Measurements from ENCODE around the gene CASKIN2. TPM values are rescaled to one million over a fixed set of nuclear protein-coding genes. Genes with fewer than 3 reads are reported as not detected.

The CASKIN2 gene
- total RNA-seq, 1 experiment from 2014 or later: 41.8 TPM

GRCh38 chr17:75503976-75504346, 11.4 kb downstream of the CASKIN2 start:
- Mint-ChIP-seq H3K27me3 (ENCODE audit: insufficient read depth, unreplicated experiment) (no peaks in the 10 kb centered on the region), H3K36me3 (ENCODE audit: insufficient read depth, unreplicated experiment) (peaks cover 64% of the 10 kb centered on the region), H3K9me3 (ENCODE audit: unreplicated experiment) (no peaks in the 10 kb centered on the region), H3K4me1 (ENCODE audit: low read depth, unreplicated experiment) (peaks cover 4% of the 10 kb centered on the region), H3K27ac (ENCODE audit: unreplicated experiment) (no peak overlapping the region), H3K4me3 (ENCODE audit: unreplicated experiment) (no peak overlapping the region)
- CTCF ChIA-PET: interaction anchor here (0.7 to 1.1 kb wide), 3 partner anchors 17 to 131 kb away, joined by 3 to 5 read pairs (median 3); no protein-coding TSS in a partner anchor
- no peaks in the 10 kb centered on the region for H3K27me3 ChIP-seq (replicated peaks; ENCODE audit: control insufficient read depth, insufficient read depth, low read length)
- no peak overlapping the region for H3K4me3 ChIP-seq (ENCODE audit: low read depth, low read length)
- H3K4me1 ChIP-seq: peaks cover 4% of the 10 kb centered on the region; the same call in 1 of the 2 replicates
- POLR2A ChIA-PET: no interaction called here
- no TSS peak for BruUV-seq (replicated peaks)
- intact Hi-C loops (cut with micrococcal nuclease; ENCODE audit: unreplicated experiment): loop anchor here (1.0 kb wide), 1 partner anchor 78 kb away; no protein-coding TSS in a partner anchor
- H3K9me3 ChIP-seq: no peaks in the 10 kb centered on the region
- no peak for TF ChIP-seq CTCF (IDR thresholded peaks at IDR 0.05; ENCODE audit: insufficient read depth in 1 of 2, low read depth in 1 of 2, low read length in 1 of 2, severe bottlenecking in 1 of 2, unreplicated experiment in 1 of 2)
- peaks cover 1% of the 10 kb centered on the region; the same call in 1 of the 2 replicates for H3K36me3 ChIP-seq (ENCODE audit: control insufficient read depth, insufficient read depth, low read length)
- no peak for DNase-seq

GRCh38 chr17:75503337-75503950, 11.9 kb downstream of the CASKIN2 start:
- CTCF ChIA-PET: interaction anchor here (0.7 to 1.5 kb wide), 3 partner anchors 16 to 130 kb away, joined by 3 to 5 read pairs (median 5); partner anchors contain the start of gene SMIM5
- Mint-ChIP-seq H3K27me3 (ENCODE audit: insufficient read depth, unreplicated experiment) (no peaks in the 10 kb centered on the region), H3K36me3 (ENCODE audit: insufficient read depth, unreplicated experiment) (peaks cover 66% of the 10 kb centered on the region), H3K9me3 (ENCODE audit: unreplicated experiment) (no peaks in the 10 kb centered on the region), H3K4me1 (ENCODE audit: low read depth, unreplicated experiment) (no peaks in the 10 kb centered on the region), H3K4me3 (ENCODE audit: unreplicated experiment) (no peak overlapping the region), H3K27ac (ENCODE audit: unreplicated experiment) (no peak overlapping the region)
- no peaks in the 10 kb centered on the region for H3K9me3 ChIP-seq
- H3K36me3 ChIP-seq (ENCODE audit: control insufficient read depth, insufficient read depth, low read length): peaks cover 1% of the 10 kb centered on the region; the same call in 1 of the 2 replicates
- no peak for DNase-seq
- H3K4me3 ChIP-seq (ENCODE audit: low read depth, low read length): no peak overlapping the region
- no TSS peak for BruUV-seq (replicated peaks)
- H3K27me3 ChIP-seq (replicated peaks; ENCODE audit: control insufficient read depth, insufficient read depth, low read length): no peaks in the 10 kb centered on the region
- H3K4me1 ChIP-seq: peaks cover 4% of the 10 kb centered on the region; the same call in 1 of the 2 replicates
- intact Hi-C loops (cut with micrococcal nuclease; ENCODE audit: unreplicated experiment): no loop called here
- POLR2A ChIA-PET: no interaction called here
- TF ChIP-seq CTCF (IDR thresholded peaks at IDR 0.05; ENCODE audit: insufficient read depth in 1 of 2, low read depth in 1 of 2, low read length in 1 of 2, severe bottlenecking in 1 of 2, unreplicated experiment in 1 of 2): no peak

GRCh38 chr17:75502721-75503329, 12.5 kb downstream of the CASKIN2 start:
- H3K4me1 Mint-ChIP-seq (ENCODE audit: low read depth, unreplicated experiment): no peaks in the 10 kb centered on the region
- no TSS peak for BruUV-seq (replicated peaks)
- no peak overlapping the region for H3K27ac Mint-ChIP-seq (ENCODE audit: unreplicated experiment)
- Histone ChIP-seq H3K36me3 (ENCODE audit: control insufficient read depth, insufficient read depth, low read length) (peaks cover 1% of the 10 kb centered on the region; the same call in 1 of the 2 replicates), H3K27me3 (replicated peaks; ENCODE audit: control insufficient read depth, insufficient read depth, low read length) (no peaks in the 10 kb centered on the region), H3K4me3 (ENCODE audit: low read depth, low read length) (no peak overlapping the region), H3K4me1 (no peaks in the 10 kb centered on the region), H3K9me3 (no peaks in the 10 kb centered on the region)
- POLR2A ChIA-PET: no interaction called here
- CTCF ChIA-PET: interaction anchor here (1.1 to 1.5 kb wide), 2 partner anchors 15 to 131 kb away, joined by 3 to 5 read pairs; partner anchors contain the start of gene SMIM5
- no peak overlapping the region for H3K4me3 Mint-ChIP-seq (ENCODE audit: unreplicated experiment)
- no peaks in the 10 kb centered on the region for H3K9me3 Mint-ChIP-seq (ENCODE audit: unreplicated experiment)
- peaks cover 72% of the 10 kb centered on the region for H3K36me3 Mint-ChIP-seq (ENCODE audit: insufficient read depth, unreplicated experiment)
- intact Hi-C loops (cut with micrococcal nuclease; ENCODE audit: unreplicated experiment): no loop called here
- no peak for TF ChIP-seq CTCF (IDR thresholded peaks at IDR 0.05; ENCODE audit: insufficient read depth in 1 of 2, low read depth in 1 of 2, low read length in 1 of 2, severe bottlenecking in 1 of 2, unreplicated experiment in 1 of 2)
- no peak for DNase-seq
- no peaks in the 10 kb centered on the region for H3K27me3 Mint-ChIP-seq (ENCODE audit: insufficient read depth, unreplicated experiment)

Data from Caco-2 (cell line).